DMS 273 (cell line): Measurements from ENCODE around the gene MCRS1.

Source experiments
- DNase-seq: peaks from one replicate; lab custom pipeline; 2025; ENCODE audit not compliant: unreplicated experiment; lab: John Stamatoyannopoulos, UW

The MCRS1 gene

DNA sequence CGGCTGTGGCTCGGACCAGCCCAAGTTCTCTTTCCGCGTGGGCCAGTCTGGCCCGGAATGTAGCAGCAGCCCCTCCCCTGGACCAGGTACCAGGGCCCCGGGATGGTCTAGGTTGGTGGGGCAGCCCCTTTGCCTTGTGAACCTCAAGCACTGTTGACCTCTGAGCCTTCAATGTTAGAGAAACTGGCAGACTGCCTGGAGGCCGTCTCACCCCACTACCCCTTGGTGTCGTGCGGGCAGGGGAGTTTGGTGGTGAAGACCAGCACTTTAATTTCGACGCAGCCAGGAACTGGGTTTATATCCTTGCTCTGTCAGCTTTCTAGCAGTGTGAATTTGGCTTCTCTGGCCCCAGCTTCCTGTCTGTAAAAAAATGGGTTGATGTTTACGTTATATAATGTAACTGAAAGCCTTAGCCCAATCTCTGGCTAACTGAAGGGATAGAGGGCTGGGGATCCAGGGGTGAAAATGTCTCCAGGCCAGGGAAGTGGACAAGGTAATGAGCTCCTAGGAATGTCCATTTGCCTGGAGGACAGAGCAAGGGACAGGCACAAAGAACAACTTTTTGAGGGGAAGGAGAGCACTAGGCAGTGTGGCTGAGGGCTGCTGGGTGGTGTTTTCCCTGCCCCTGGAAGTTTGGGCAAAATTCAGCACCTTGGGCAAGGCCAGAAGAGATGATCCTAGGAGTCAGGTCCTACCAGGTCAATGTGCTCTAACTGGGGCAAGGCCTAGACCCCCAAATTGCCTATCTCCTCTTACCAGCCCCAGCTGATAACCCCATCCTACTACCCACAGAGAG, 11.4 kb downstream of the MCRS1 start:
- DNase-seq: no peak

- no peak for DNase-seq
These were observed 12.1 kb downstream of the MCRS1 start for GRCh38 chr12:49555631-49556390.

DNA sequence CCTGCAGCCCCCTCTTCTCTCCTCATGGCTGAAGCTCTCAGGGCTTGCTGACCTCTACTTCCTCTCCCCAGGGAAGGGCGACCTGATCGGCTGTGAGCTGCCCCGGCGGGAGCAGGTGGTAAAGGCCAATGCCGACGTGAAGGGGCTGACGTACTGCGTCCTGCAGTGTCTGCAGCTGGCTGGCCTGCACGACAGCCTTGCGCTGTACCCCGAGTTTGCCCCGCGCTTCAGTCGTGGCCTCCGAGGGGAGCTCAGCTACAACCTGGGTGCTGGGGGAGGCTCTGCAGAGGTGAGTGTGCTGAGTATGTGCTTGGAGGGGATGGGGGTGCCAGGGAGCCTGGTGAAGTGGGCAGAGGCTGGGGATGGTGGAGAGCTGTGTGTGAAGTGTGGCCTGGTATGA, 13.7 kb downstream of the MCRS1 start:
- DNase-seq: no peak

DNA sequence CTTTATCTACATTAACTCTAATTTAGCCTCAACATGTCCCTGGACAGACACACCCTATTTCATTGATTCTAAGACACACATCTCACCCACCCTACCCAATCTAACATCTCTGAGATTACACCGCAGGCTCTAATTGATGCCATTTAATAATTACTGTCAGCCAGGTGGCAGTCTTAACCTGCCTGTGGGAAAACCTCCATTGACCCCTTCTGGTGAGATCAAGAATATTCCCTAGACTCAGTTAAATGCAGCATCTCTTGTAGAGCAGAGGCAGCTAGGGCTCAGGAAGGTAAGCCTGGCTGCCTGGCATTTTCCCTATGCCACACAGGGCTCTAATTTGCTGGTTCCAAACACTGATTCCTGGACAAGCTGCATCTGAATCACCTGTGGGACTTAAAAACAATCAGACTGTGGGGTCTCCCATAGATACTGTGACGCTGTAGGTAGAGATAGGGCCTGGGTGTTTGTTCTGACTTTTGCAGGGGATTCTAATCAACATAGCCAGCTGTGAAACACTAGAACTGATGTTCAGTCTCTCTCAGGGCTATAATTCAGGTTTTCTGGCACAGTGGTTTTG, 14.3 kb downstream of the MCRS1 start:
- DNase-seq: peak; percentile 73

DNA sequence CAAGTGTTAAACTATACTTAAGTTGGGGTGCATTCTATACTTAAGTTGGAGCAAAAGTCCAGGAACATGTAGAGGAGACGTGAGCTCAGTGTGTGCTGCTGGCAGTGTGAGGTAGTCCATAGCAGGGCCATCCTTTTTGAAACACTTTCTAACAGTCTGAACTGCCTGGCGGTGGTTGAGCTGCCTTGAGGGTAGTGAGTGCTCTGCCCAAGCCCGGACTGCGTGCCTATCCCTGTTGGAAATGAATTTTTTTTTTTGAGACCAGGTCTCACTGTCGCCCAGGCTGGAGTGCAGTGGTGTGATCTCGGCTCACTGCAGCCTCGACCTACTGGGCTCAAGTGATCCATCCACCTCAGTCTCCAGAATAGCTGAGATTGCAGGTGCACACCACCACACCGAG, 15.0 kb downstream of the MCRS1 start:
- no peak for DNase-seq

DNA sequence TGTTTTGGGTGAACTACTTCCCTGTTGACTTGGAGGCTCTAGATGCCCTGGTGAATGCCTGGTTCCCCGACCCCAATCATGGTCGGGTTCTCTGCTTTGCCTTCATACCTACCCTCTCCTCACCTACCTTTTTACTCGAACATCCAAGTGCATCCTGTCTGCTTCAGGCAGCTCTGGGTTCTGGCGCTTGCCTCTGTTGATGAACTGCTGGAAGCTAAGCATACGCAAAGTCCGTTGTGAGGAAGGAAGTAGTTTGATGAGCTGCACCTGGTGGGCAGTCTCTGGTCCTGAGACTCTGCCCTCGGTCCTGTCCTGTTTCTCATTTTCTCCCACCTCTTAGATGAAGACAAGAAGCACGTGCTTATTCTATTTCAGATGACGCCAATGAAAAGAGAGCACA, 15.5 kb downstream of the MCRS1 start:
- DNase-seq: no peak

DNA sequence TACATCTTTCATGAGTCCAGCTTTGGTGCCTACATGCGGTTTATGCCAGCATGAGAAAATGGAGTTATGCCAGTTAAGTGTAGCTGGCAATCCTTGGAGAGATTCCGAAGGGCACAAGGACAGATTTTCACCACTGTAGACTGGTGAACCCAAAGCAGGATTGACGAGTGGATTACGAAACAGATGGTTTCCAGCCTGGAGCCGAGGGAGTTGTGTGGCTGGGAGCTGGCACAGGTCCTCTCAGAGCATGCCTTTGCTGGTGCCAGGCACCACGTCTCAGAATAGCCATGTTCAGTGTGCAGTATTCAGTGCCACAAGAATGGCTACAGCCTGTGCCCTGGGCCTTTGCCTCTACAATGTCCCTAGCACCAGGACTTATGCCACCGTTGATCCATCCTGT, 15.9 kb downstream of the MCRS1 start:
- DNase-seq: peak; percentile 56

DNA sequence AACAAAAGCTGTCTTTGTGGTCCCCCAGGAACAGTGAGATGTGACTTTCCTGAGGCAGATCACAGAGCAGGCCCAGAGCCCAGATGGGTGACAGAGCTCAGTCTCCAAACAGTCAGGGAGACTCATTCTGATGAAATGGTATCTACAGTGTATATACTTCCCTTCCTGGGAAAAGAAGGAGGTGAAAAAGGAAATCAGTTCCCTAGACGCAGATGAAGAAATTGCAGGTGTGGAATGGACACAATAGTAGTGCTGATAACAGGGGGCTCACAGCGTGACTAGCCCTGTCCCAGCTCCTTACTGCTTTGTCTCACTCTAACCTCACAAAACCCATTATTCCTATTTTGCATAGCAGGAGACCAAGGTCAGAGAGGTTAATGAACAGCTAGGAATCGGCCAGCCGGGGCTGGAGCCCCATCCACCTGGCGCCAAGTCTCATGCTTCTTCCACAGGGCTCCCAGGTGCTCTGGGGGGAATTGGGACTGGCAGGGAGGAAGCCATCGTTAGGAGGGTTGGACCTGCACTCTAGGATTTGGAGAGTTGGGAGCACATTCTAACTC, 17.2 kb downstream of the MCRS1 start:
- DNase-seq: no peak

- DNase-seq: no peak
These were observed 17.9 kb downstream of the MCRS1 start for GRCh38 chr12:49549735-49550692.

GRCh38 chr12:49548822-49549648, 18.9 kb downstream of the MCRS1 start:
- DNase-seq: no peak

- no peak for DNase-seq
These were observed 19.5 kb downstream of the MCRS1 start for GRCh38 chr12:49548481-49548821.

GRCh38 chr12:49547090-49547690, 20.8 kb downstream of the MCRS1 start:
- no peak for DNase-seq

GRCh38 chr12:49546481-49546880, 21.5 kb downstream of the MCRS1 start:
- no peak for DNase-seq

DNA sequence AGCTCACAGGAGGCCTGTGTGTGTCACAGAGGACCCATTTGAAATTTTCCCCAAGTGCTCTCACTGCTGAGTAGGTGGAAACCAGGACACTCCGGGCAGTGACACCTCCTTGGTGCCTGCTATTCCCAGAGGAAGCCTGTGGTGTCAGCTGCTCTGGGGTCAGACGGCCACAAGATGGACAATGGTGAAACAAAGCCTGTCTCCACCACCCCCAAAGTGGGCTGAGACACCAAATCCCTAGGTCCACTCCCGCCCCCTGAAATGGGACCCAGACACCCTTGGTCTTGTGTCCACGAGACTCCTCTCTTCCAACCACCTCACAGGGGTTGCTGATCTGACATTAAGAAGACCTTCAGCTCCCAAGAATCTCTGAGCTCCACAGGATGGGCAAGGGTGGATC, 22.1 kb downstream of the MCRS1 start:
- no peak for DNase-seq

- DNase-seq: no peak
These were observed 23.8 kb downstream of the MCRS1 start for GRCh38 chr12:49543914-49544815.

DNA sequence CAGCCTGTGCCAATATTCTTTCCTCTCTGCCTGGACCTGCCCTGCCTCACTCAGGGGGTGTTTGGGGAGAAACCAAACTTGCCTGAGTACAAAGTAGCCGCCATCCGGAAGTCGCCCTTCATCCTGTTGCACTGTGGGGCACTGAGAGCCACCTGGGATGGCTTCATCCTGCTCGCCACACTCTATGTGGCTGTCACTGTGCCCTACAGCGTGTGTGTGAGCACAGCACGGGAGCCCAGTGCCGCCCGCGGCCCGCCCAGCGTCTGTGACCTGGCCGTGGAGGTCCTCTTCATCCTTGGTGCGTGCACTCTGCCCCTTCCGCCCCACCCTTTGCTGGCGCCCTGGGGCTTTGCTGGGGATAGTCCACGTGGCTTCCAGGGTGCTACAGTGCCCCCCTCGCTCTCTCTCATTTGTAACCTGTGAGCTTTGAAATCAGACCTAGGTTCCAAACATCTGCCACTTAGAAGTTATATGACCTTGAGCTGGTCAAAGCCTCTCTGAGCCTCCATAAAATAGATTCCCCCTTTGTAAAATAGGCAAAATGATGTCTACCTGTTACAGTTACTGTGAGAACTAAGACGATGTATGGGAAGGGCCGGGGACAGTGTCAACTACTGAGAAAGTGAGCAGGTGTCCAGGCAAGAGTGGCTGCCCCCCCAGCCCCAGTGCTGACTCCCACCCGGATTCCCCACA, 24.6 kb downstream of the MCRS1 start:
- DNase-seq: no peak

GRCh38 chr12:49542592-49543160, 25.3 kb downstream of the MCRS1 start:
- DNase-seq: peak; percentile 14
